Measurements from ENCODE around the gene TRIM33.
"Not testable (repeated sequence)": the region's sequence is repeated elsewhere in the genome, so short reads cannot be mapped to it uniquely, and the experiment has no call there.

Gene TRIM33

GRCh38 chr1:114397601-114398000 is 113.4 kb downstream of the TRIM33 start:
- DNase-seq (ENCODE audit: low read depth), result no peak

- no peak for DNase-seq (ENCODE audit: low read depth)
These were observed 115.1 kb downstream of the TRIM33 start for GRCh38 chr1:114395863-114396262.

- no peak for DNase-seq (ENCODE audit: low read depth)
These were observed 120.0 kb downstream of the TRIM33 start for GRCh38 chr1:114390960-114391359.

GRCh38 chr1:114390361-114390760 is 120.6 kb downstream of the TRIM33 start:
- DNase-seq (ENCODE audit: low read depth), result no peak

GRCh38 chr1:114388432-114389003 is 122.5 kb downstream of the TRIM33 start:
- no peak for DNase-seq (ENCODE audit: low read depth)

GRCh38 chr1:114387585-114387984 is 123.4 kb downstream of the TRIM33 start:
- not testable (repeated sequence) for DNase-seq (ENCODE audit: low read depth)

- DNase-seq (ENCODE audit: low read depth), result no peak
These were observed 124.0 kb downstream of the TRIM33 start for GRCh38 chr1:114387010-114387360.

GRCh38 chr1:114386129-114387009 is 124.6 kb downstream of the TRIM33 start:
- no peak for DNase-seq (ENCODE audit: low read depth)

GRCh38 chr1:114384922-114385321 is 126.1 kb downstream of the TRIM33 start:
- no peak for DNase-seq (ENCODE audit: low read depth)

GRCh38 chr1:114379987-114380386 is 131.0 kb downstream of the TRIM33 start:
- DNase-seq (ENCODE audit: low read depth), result no peak

- no peak for DNase-seq (ENCODE audit: low read depth)
These were observed 131.6 kb downstream of the TRIM33 start for GRCh38 chr1:114379358-114379757.

GRCh38 chr1:114377356-114377755 is 133.6 kb downstream of the TRIM33 start:
- no peak for DNase-seq (ENCODE audit: low read depth)

GRCh38 chr1:114369930-114370329 is 141.1 kb downstream of the TRIM33 start:
- DNase-seq (ENCODE audit: low read depth), result no peak

- not testable (repeated sequence) for DNase-seq (ENCODE audit: low read depth)
These were observed 141.6 kb downstream of the TRIM33 start for GRCh38 chr1:114369266-114369919.

GRCh38 chr1:114368560-114369255 is 142.3 kb downstream of the TRIM33 start:
- DNase-seq (ENCODE audit: low read depth), result no peak

- DNase-seq (ENCODE audit: low read depth), result no peak
These were observed 143.2 kb downstream of the TRIM33 start for GRCh38 chr1:114367810-114368209.

- DNase-seq (ENCODE audit: low read depth), result not testable (repeated sequence)
These were observed 147.8 kb downstream of the TRIM33 start for GRCh38 chr1:114363230-114363629.

- DNase-seq (ENCODE audit: low read depth), result no peak
These were observed 151.2 kb downstream of the TRIM33 start for GRCh38 chr1:114359791-114360190.

GRCh38 chr1:114355240-114355639 is 155.8 kb downstream of the TRIM33 start:
- no peak for DNase-seq (ENCODE audit: low read depth)

GRCh38 chr1:114353262-114353661 is 157.7 kb downstream of the TRIM33 start:
- no peak for DNase-seq (ENCODE audit: low read depth)

- DNase-seq (ENCODE audit: low read depth), result no peak
These were observed 158.2 kb downstream of the TRIM33 start for GRCh38 chr1:114352797-114353196.

GRCh38 chr1:114350731-114351445 is 160.1 kb downstream of the TRIM33 start:
- no peak for DNase-seq (ENCODE audit: low read depth)
